ENCODE results near the gene TEX14.

- no peak for TF ChIP-seq EZH2phosphoT487 (conservative IDR thresholded peaks at IDR 0.05; ENCODE audit: low read length)
- TF ChIP-seq, protein P1, sequence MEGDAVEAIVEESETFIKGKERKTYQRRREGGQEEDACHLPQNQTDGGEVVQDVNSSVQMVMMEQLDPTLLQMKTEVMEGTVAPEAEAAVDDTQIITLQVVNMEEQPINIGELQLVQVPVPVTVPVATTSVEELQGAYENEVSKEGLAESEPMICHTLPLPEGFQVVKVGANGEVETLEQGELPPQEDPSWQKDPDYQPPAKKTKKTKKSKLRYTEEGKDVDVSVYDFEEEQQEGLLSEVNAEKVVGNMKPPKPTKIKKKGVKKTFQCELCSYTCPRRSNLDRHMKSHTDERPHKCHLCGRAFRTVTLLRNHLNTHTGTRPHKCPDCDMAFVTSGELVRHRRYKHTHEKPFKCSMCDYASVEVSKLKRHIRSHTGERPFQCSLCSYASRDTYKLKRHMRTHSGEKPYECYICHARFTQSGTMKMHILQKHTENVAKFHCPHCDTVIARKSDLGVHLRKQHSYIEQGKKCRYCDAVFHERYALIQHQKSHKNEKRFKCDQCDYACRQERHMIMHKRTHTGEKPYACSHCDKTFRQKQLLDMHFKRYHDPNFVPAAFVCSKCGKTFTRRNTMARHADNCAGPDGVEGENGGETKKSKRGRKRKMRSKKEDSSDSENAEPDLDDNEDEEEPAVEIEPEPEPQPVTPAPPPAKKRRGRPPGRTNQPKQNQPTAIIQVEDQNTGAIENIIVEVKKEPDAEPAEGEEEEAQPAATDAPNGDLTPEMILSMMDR (IDR thresholded peaks at IDR 0.05; ENCODE audit: insufficient read depth, low read length, poor library complexity, severe bottlenecking): no peak
These were observed 602 bp upstream of the TEX14 start, which contains the start of gene RAD51C for GRCh38 chr17:58692239-58693055.

Data from SU-DHL-6 (cell line).